CD14-positive monocyte (primary cell): ENCODE data around the gene CAPN3. TPM values are rescaled to one million over a fixed set of nuclear protein-coding genes. Genes with fewer than 3 reads are reported as not detected.

Experiments used
- DNase-seq, 3 donors: peaks; one replicate each; pipeline ENCODE4 v3.0.0-alpha.2; 2011 to 2022
- H2AFZ ChIP-seq: 2 replicates; pipeline ENCODE4 v1.6.0; 2012; ENCODE audit warnings: mild to moderate bottlenecking, low read depth, low read length, inconsistent platforms; ENCODE audit not compliant: insufficient read depth, poor library complexity, severe bottlenecking
- H3K27ac ChIP-seq, 2 donors: 1 replicate in 1 of 2; 2 replicates in 1 of 2; pipeline ENCODE4 v1.5.1; 2012 to 2013; ENCODE audit warnings: low read length in 2 of 2, control low read depth in 1 of 2, inconsistent platforms in 1 of 2, low read depth in 1 of 2, mild to moderate bottlenecking in 1 of 2
- H3K27me3 ChIP-seq, 2 donors: one replicate each; pipeline versions ENCODE4 v1.6.0 to v1.6.1; 2011 to 2013; ENCODE audit warnings: low read length in 2 of 2; ENCODE audit not compliant: control insufficient read depth in 2 of 2, insufficient read depth in 2 of 2
- H3K36me3 ChIP-seq, 2 donors: replicated peaks in 1 of 2; 1 replicate in 1 of 2; 2 replicates in 1 of 2; pipeline versions ENCODE4 v1.5.1 to v1.6.1; 2012 to 2013; ENCODE audit warnings: low read length in 2 of 2, control low read depth in 1 of 2, inconsistent platforms in 1 of 2, mild to moderate bottlenecking in 1 of 2; ENCODE audit not compliant: insufficient read depth in 2 of 2, control insufficient read depth in 1 of 2
- H3K4me1 ChIP-seq, 2 donors: 1 replicate in 1 of 2; 2 replicates in 1 of 2; pipeline versions ENCODE4 v1.5.1 to v1.6.1; 2012 to 2013; ENCODE audit warnings: low read length in 2 of 2, control low read depth in 1 of 2, inconsistent platforms in 1 of 2, mild to moderate bottlenecking in 1 of 2, moderate library complexity in 1 of 2; ENCODE audit not compliant: insufficient read depth in 2 of 2, control insufficient read depth in 1 of 2
- H3K4me2 ChIP-seq: replicated peaks from 2 replicates; pipeline ENCODE3; 2012; ENCODE audit warnings: low read length, moderate library complexity, mild to moderate bottlenecking; ENCODE audit not compliant: poor library complexity, severe bottlenecking; ENCODE audit errors: extremely low read depth
- H3K4me3 ChIP-seq, 3 experiments: fragments of 200-600 bp in 1 of 3; sonication (generic) in 1 of 3; replicated peaks in 1 of 3; 1 replicate in 2 of 3; 2 replicates in 1 of 3; pipeline ENCODE4 v1.5.1; 2011 to 2013; ENCODE audit warnings: low read length in 3 of 3, mild to moderate bottlenecking in 3 of 3, control low read depth in 2 of 3, low read depth in 2 of 3, inconsistent platforms in 1 of 3, moderate library complexity in 1 of 3
- H3K79me2 ChIP-seq: 2 replicates; pipeline ENCODE4 v1.6.0; 2012; ENCODE audit warnings: mild to moderate bottlenecking, control low read depth, inconsistent platforms, low read length, moderate library complexity; ENCODE audit not compliant: insufficient read depth
- H3K9ac ChIP-seq: 2 replicates; pipeline ENCODE4 v1.6.0; 2017; ENCODE audit warnings: low read length, mild to moderate bottlenecking; ENCODE audit not compliant: insufficient read depth, poor library complexity, severe bottlenecking
- H3K9me3 ChIP-seq, 2 donors: replicated peaks in 1 of 2; 1 replicate in 1 of 2; 2 replicates in 1 of 2; pipeline versions ENCODE4 v1.5.1 to v1.6.1; 2012 to 2013; ENCODE audit warnings: low read length in 2 of 2, control low read depth in 1 of 2; ENCODE audit not compliant: control insufficient read depth in 1 of 2, insufficient read depth in 1 of 2
- H4K20me1 ChIP-seq: 2 replicates; pipeline ENCODE4 v1.6.0; 2012; ENCODE audit warnings: mild to moderate bottlenecking, low read length, control low read depth, moderate library complexity; ENCODE audit not compliant: insufficient read depth
- H3K27ac Mint-ChIP-seq, 7 donors: one replicate each; pipeline ENCODE4 v1.8.0; 2020; ENCODE audit warnings: mild to moderate bottlenecking in 7 of 7, mixed read lengths in 7 of 7, moderate library complexity in 6 of 7, inconsistent platforms in 2 of 7
- H3K27me3 Mint-ChIP-seq, 3 donors: one replicate each; pipeline ENCODE4 v1.8.0; 2021 to 2022; ENCODE audit warnings: low read depth in 3 of 3, mild to moderate bottlenecking in 3 of 3, mixed read lengths in 3 of 3, moderate library complexity in 3 of 3, inconsistent platforms in 1 of 3
- H3K36me3 Mint-ChIP-seq, 2 donors: one replicate each; pipeline ENCODE4 v1.8.0; 2020; ENCODE audit warnings: mixed read lengths in 2 of 2, inconsistent platforms in 1 of 2, mild to moderate bottlenecking in 1 of 2
- H3K4me1 Mint-ChIP-seq: one replicate; pipeline ENCODE4 v1.8.0; 2020; ENCODE audit warnings: mild to moderate bottlenecking, mixed read lengths
- H3K4me3 Mint-ChIP-seq, 2 donors: one replicate each; pipeline ENCODE4 v1.8.0; 2020; ENCODE audit warnings: mild to moderate bottlenecking in 2 of 2, mixed read lengths in 2 of 2, moderate library complexity in 1 of 2
- H3K9me3 Mint-ChIP-seq, 7 donors: one replicate each; pipeline ENCODE4 v1.8.0; 2020 to 2022; ENCODE audit warnings: mixed read lengths in 7 of 7, mild to moderate bottlenecking in 6 of 7, moderate library complexity in 6 of 7, inconsistent platforms in 2 of 7
- CTCF ChIP-seq: fragments of 200-600 bp; IDR thresholded peaks from one replicate; pipeline ENCODE4 v1.8.0; 2022; ENCODE audit warnings: antibody characterized with exemption, mild to moderate bottlenecking
- WGBS: methylation state at CpG from one replicate; pipeline ENCODE4 v1.1.5; 2013; ENCODE audit warnings: missing lambda C conversion rate; ENCODE audit not compliant: insufficient coverage; 5-methylcytosine and 5-hydroxymethylcytosine counted together
- intact Hi-C, 2 donors: fragments of 100-400 bp; cut with micrococcal nuclease; formaldehyde crosslinking; loops; one replicate each; pipeline versions ENCODE4 v1.15.0 to v1.15.1; 2023
- polyA plus RNA-seq, 3 donors: library from polyadenylated mRNA; depleted of rRNA in 1 of 3; unstranded in 2 of 3; stranded (reverse) in 1 of 3; fragments of 300-500 nt in 2 of 3; fragments of >200 nt in 1 of 3; fragmentation: Illumina TruSeq in 2 of 3; gene quantifications; 1 replicate in 2 of 3; 2 replicates in 1 of 3; pipeline ENCODE4 v1.2.3, GENCODE V29; 2012 to 2021

CAPN3 gene
- polyA plus RNA-seq, 3 donors, result 2.9 to 76.5 (median 3.6) TPM

- peaks cover 57 to 59% of the 10 kb centered on the region in 2 donors for H3K4me1 ChIP-seq
Measured at GRCh38 chr15:42363487-42363886, 4.2 kb downstream of the CAPN3 start.

GRCh38 chr15:42363942-42364341 is 4.6 kb downstream of the CAPN3 start:
- no peak overlapping the region for H3K4me3 Mint-ChIP-seq
- no peak for DNase-seq
- H3K4me1 ChIP-seq, result peaks cover 58 to 59% of the 10 kb centered on the region in 2 donors
- no peaks in the 10 kb centered on the region for H3K9me3 Mint-ChIP-seq
- H3K9me3 ChIP-seq, result no peaks in the 10 kb centered on the region
- H3K79me2 ChIP-seq, result no peaks in the 10 kb centered on the region
- no peak overlapping the region for H3K27ac Mint-ChIP-seq
- H4K20me1 ChIP-seq, result no peaks in the 10 kb centered on the region
- H3K4me3 ChIP-seq, result no peak overlapping the region
- peaks cover 2 to 32% of the 10 kb centered on the region in 2 donors for H3K36me3 ChIP-seq
- no peak overlapping the region for H2AFZ ChIP-seq
- no peak overlapping the region for H3K9ac ChIP-seq
- no peak overlapping the region for H3K27ac ChIP-seq
- TF ChIP-seq CTCF, result no peak
- H3K4me1 Mint-ChIP-seq, result peaks cover 67% of the 10 kb centered on the region
- intact Hi-C loops, result no loop called here
- H3K4me2 ChIP-seq, result no peak overlapping the region
- H3K27me3 ChIP-seq, result no peaks in the 10 kb centered on the region
- peaks cover 25 to 29% of the 10 kb centered on the region in 2 donors for H3K36me3 Mint-ChIP-seq
- peaks cover 0 to 3% (median 0%) of the 10 kb centered on the region in 3 donors for H3K27me3 Mint-ChIP-seq

More at GRCh38 chr15:42363487-42363886, 4.2 kb downstream of the CAPN3 start:
- peak overlapping the region in 1 of 7 donors; percentile 53 for H3K27ac Mint-ChIP-seq
- no peak overlapping the region for H3K4me3 Mint-ChIP-seq
- peaks cover 0 to 3% (median 0%) of the 10 kb centered on the region in 3 donors for H3K27me3 Mint-ChIP-seq
- H2AFZ ChIP-seq, result no peak overlapping the region
- no peaks in the 10 kb centered on the region for H3K79me2 ChIP-seq
- WGBS, result no CpG with 5 or more reads among the region's 3 CpGs
- H3K36me3 Mint-ChIP-seq, result peaks cover 25 to 32% of the 10 kb centered on the region in 2 donors
- intact Hi-C loops, result no loop called here
- H3K4me2 ChIP-seq, result no peak overlapping the region
- no peaks in the 10 kb centered on the region for H3K27me3 ChIP-seq
- TF ChIP-seq CTCF, result no peak
- H3K4me1 Mint-ChIP-seq, result peaks cover 66% of the 10 kb centered on the region
- H4K20me1 ChIP-seq, result no peaks in the 10 kb centered on the region
- H3K4me3 ChIP-seq, result no peak overlapping the region
- no peak for DNase-seq
- no peaks in the 10 kb centered on the region for H3K9me3 ChIP-seq
- peaks cover 2 to 32% of the 10 kb centered on the region in 2 donors for H3K36me3 ChIP-seq
- no peaks in the 10 kb centered on the region for H3K9me3 Mint-ChIP-seq
- H3K9ac ChIP-seq, result no peak overlapping the region
- H3K27ac ChIP-seq, result no peak overlapping the region
